Peyer's patch (tissue), 4 donors: Measurements from ENCODE around the gene HHLA2. TPM values are rescaled to one million over a fixed set of nuclear protein-coding genes. Genes with fewer than 3 reads are reported as not detected.
A peak's percentile ranks its signal among the peaks of the same experiment; 100 is the strongest.

Experiments used
- DNase-seq, 3 donors: peaks; one replicate each; pipeline ENCODE4 v3.0.0-alpha.2; 2017 to 2019
- H3K27ac ChIP-seq, 4 donors: fragments of 200-600 bp; sonication (generic); one replicate each; pipeline ENCODE4 v1.5.1; 2016 to 2019
- H3K27me3 ChIP-seq, 2 donors: fragments of 200-600 bp; sonication (generic); one replicate each; pipeline ENCODE4 v1.5.1; 2019
- H3K36me3 ChIP-seq, 3 donors: fragments of 200-600 bp; sonication (generic); one replicate each; pipeline ENCODE4 v1.5.1; 2016 to 2019
- H3K4me1 ChIP-seq, 4 donors: fragments of 200-600 bp; sonication (generic); one replicate each; pipeline ENCODE4 v1.5.1; 2016 to 2019
- H3K4me3 ChIP-seq, 4 donors: fragments of 200-600 bp; sonication (generic); 1 replicate in 3 of 4; 2 replicates in 1 of 4; pipeline ENCODE4 v1.5.1; 2016 to 2019; ENCODE audit warnings: mild to moderate bottlenecking in 1 of 4
- H3K9me3 ChIP-seq, 4 donors: fragments of 200-600 bp; sonication (generic); one replicate each; pipeline ENCODE4 v1.5.1; 2016 to 2019; ENCODE audit warnings: mild to moderate bottlenecking in 1 of 4
- POLR2A ChIP-seq, 2 donors: fragments of 450-650 bp; IDR thresholded peaks; one replicate each; pipeline ENCODE4 v1.5.1; 2017; ENCODE audit warnings: antibody characterized with exemption in 2 of 2, mild to moderate bottlenecking in 2 of 2, moderate library complexity in 2 of 2
- total RNA-seq, 4 donors: library from RNA; depleted of rRNA; stranded (reverse); fragments of >200 nt; gene quantifications; one replicate each; pipeline ENCODE4 v1.1.0, GENCODE V29; 2016
- TF ChIP-seq, protein P1 (sequence below), 6 experiments: fragments of 450-650 bp in 4 of 6; fragments of 200-600 bp in 2 of 6; sonication (generic) in 1 of 6; IDR thresholded peaks; one replicate each; pipeline ENCODE4 v1.5.1; 2017 to 2019; ENCODE audit warnings: antibody characterized with exemption in 6 of 6, mild to moderate bottlenecking in 3 of 6, moderate library complexity in 1 of 6

The HHLA2 gene
- total RNA-seq, 4 donors from 2014 or later: 14.9 to 276 (median 145) TPM

DNA sequence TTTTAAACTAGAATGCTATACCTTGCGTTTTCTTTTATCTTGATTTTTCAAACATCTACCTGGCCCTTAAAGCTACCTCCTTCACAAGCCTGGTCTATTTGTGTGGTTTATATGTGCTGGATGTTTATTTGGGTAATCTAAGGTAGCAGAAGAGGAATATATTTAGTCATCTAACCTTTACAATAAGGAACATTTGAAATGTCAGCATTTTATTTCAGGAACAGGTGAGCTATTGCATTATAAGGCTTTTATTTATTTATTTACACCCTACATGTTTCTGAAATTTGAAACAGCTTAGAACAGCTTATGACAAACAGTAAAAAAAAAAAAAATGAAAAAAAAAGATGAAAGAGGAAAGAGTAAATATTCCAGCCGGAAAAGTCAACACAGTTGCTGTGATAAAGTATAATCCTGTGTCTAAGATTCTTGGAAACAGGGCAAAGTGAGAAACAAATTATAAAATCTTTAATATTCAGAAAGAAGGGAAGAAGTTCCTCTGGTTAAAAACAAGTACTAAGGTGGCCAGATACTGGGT lies 19.5 kb downstream of the HHLA2 start:
- no peaks in the 10 kb centered on the region for H3K27me3 ChIP-seq
- no peaks in the 10 kb centered on the region for H3K9me3 ChIP-seq
- no peaks in the 10 kb centered on the region for H3K4me1 ChIP-seq
- H3K36me3 ChIP-seq: peaks cover 0 to 6% (median 0%) of the 10 kb centered on the region in 3 donors
- H3K4me3 ChIP-seq: no peak overlapping the region
- no peak overlapping the region for H3K27ac ChIP-seq
- TF ChIP-seq POLR2A (IDR thresholded peaks at IDR 0.05): no peak
- TF ChIP-seq, protein P1, sequence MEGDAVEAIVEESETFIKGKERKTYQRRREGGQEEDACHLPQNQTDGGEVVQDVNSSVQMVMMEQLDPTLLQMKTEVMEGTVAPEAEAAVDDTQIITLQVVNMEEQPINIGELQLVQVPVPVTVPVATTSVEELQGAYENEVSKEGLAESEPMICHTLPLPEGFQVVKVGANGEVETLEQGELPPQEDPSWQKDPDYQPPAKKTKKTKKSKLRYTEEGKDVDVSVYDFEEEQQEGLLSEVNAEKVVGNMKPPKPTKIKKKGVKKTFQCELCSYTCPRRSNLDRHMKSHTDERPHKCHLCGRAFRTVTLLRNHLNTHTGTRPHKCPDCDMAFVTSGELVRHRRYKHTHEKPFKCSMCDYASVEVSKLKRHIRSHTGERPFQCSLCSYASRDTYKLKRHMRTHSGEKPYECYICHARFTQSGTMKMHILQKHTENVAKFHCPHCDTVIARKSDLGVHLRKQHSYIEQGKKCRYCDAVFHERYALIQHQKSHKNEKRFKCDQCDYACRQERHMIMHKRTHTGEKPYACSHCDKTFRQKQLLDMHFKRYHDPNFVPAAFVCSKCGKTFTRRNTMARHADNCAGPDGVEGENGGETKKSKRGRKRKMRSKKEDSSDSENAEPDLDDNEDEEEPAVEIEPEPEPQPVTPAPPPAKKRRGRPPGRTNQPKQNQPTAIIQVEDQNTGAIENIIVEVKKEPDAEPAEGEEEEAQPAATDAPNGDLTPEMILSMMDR (IDR thresholded peaks at IDR 0.05): no peak
- no peak for DNase-seq

DNA sequence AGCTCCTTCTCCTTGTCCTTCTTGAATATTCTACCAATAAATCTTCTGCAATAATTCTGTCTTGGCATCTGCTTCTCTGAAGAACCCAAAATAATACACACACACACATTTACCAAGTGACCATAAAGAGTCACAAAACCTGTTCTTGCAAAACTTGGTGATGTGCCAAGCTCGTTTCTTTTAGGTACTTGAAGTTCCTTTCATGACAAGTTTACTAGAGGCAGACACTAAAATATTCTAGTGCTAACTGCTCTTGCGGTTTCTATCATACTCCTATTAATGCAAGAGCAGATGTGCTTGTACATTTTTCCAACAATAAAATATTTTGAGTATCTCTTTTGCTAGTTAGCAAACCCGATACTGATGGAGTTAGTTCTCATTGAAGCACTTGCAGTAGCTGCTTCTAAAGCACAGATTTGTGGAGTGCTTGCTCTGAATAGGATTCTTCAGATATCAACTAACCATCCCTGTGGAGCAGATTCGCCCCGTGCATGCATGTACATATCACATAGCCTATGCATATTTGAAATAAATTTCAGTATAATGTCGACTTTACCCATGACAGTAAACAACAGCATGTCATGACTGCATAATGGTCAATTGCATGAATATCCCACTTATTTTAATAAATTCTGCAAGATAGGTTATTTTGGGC lies 23.2 kb downstream of the HHLA2 start:
- H3K27ac ChIP-seq: no peak overlapping the region
- H3K4me1 ChIP-seq: no peaks in the 10 kb centered on the region

DNA sequence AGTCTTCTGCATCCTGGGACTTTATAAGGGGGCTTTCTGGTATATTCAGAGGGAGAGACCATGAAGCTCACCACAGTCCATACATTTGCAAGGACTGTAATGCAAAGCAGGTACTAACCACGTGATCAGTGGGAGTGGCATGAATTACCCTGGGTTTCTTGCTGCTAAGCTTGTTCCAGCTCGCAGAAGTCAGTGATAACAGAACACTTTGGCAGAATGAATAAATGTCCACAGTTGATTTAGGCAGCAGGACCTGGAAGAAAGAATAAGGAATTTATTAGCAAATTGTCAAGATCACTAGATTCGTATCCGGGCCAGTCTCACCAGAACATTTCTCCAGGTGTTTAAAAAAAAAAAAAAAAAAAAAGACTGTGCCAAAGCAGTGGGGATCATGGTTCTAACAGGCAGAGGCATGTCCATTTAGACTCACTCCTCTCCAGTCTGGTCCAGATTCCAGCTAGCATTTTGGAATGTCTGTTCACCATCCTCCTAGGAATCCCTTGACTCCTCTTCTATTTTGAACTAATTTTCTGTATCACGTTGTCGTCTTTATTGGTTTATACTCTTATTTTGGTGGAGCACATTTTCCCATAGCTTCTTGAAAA lies 24.5 kb downstream of the HHLA2 start:
- no peaks in the 10 kb centered on the region for H3K9me3 ChIP-seq
- no peaks in the 10 kb centered on the region for H3K27me3 ChIP-seq
- no peak overlapping the region for H3K4me3 ChIP-seq
- no peak overlapping the region for H3K27ac ChIP-seq
- DNase-seq: no peak
- H3K36me3 ChIP-seq: no peaks in the 10 kb centered on the region
- TF ChIP-seq, protein P1 (IDR thresholded peaks at IDR 0.05): no peak
- no peak for TF ChIP-seq POLR2A (IDR thresholded peaks at IDR 0.05)
- H3K4me1 ChIP-seq: no peaks in the 10 kb centered on the region

More for the DNA sequence above, 23.2 kb downstream of the HHLA2 start:
- Histone ChIP-seq H3K9me3 (no peaks in the 10 kb centered on the region), H3K36me3 (no peaks in the 10 kb centered on the region), H3K4me3 (no peak overlapping the region), H3K27me3 (no peaks in the 10 kb centered on the region)
- TF ChIP-seq POLR2A (IDR thresholded peaks at IDR 0.05): no peak
- TF ChIP-seq, protein P1 (IDR thresholded peaks at IDR 0.05): no peak
- DNase-seq: no peak

GRCh38 chr3:108322352-108322751 lies 26.0 kb downstream of the HHLA2 start:
- no peak for DNase-seq
- H3K27me3 ChIP-seq: no peaks in the 10 kb centered on the region
- no peaks in the 10 kb centered on the region for H3K36me3 ChIP-seq
- H3K4me1 ChIP-seq: no peaks in the 10 kb centered on the region
- no peak overlapping the region for H3K4me3 ChIP-seq
- H3K9me3 ChIP-seq: no peaks in the 10 kb centered on the region
- TF ChIP-seq, protein P1 (IDR thresholded peaks at IDR 0.05): peak in 1 of 6 experiments; percentile 10
- TF ChIP-seq POLR2A (IDR thresholded peaks at IDR 0.05): no peak
- H3K27ac ChIP-seq: no peak overlapping the region

DNA sequence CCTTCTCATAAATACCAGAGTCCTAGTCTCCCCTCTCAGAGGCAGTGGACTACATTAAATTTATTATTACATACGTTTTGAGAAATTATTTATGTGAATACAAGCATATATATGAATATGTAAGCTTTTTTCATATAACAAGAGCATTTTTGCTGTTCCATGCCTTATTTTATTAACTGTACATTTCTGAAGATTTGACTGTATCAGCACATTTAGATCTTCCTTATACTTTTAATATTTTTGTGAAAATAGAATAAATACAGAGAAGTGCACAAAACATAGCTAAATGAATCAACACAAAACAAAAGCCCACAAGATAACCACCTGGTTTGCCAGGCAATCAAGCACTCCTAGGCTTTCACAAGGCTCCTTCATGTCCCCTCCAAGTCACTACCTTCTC lies 27.8 kb downstream of the HHLA2 start:
- DNase-seq: no peak
- H3K9me3 ChIP-seq: no peaks in the 10 kb centered on the region
- TF ChIP-seq, protein P1 (IDR thresholded peaks at IDR 0.05): no peak
- no peak for TF ChIP-seq POLR2A (IDR thresholded peaks at IDR 0.05)
- no peak overlapping the region for H3K27ac ChIP-seq
- H3K4me3 ChIP-seq: no peak overlapping the region
- H3K4me1 ChIP-seq: no peaks in the 10 kb centered on the region
- no peaks in the 10 kb centered on the region for H3K36me3 ChIP-seq
- no peaks in the 10 kb centered on the region for H3K27me3 ChIP-seq
